Fibroblast of villous mesenchyme (primary cell): Measurements from ENCODE around the gene NUSAP1. TPM values are rescaled to one million over a fixed set of nuclear protein-coding genes. Genes with fewer than 3 reads are reported as not detected.
A peak's percentile ranks its signal among the peaks of the same experiment; 100 is the strongest.

Experiments
- DNase-seq: peaks from one replicate; pipeline ENCODE4 v3.0.0-alpha.2; 2010; ENCODE audit warnings: low read depth
- H3K4me3 ChIP-seq: 2 replicates; pipeline ENCODE4 v1.5.1; 2011; ENCODE audit warnings: low read depth, mild to moderate bottlenecking, low read length
- CTCF ChIP-seq: IDR thresholded peaks from 2 replicates; pipeline ENCODE4 v1.5.1; 2012; ENCODE audit warnings: low read depth, mild to moderate bottlenecking, low read length; ENCODE audit not compliant: insufficient read depth
- total RNA-seq: library from RNA; depleted of rRNA; stranded (reverse); fragments of >200 nt; gene quantifications from 2 replicates; pipeline ENCODE4 v1.2.3, GENCODE V29; 2012

The NUSAP1 gene
- total RNA-seq, 1 donor: 59.2 TPM

- no peak overlapping the region for H3K4me3 ChIP-seq
- DNase-seq: peak; percentile 69
- no peak for TF ChIP-seq CTCF
Measured at GRCh38 chr15:41429003-41429890, 96.6 kb downstream of the NUSAP1 start.

Other genes with a start within 250 kb of the NUSAP1 start
- gene INO80, start 216.6 kb upstream of the NUSAP1 start, total RNA-seq: 21.6 and 29.8 TPM in 2 replicates
- under 0.01 TPM in 1 of 2 replicates, not detected in the other for gene EXD1, start 102.1 kb upstream of the NUSAP1 start, total RNA-seq
- gene CHP1, start 101.6 kb upstream of the NUSAP1 start, total RNA-seq: 87.9 and 111 TPM in 2 replicates
- gene OIP5, start 290 bp upstream of the NUSAP1 start, total RNA-seq: 2.6 and 8.6 TPM in 2 replicates
- gene NDUFAF1, start 69.6 kb downstream of the NUSAP1 start, total RNA-seq: 27.4 and 28.5 TPM in 2 replicates
- 30.0 and 37.1 TPM in 2 replicates for gene RTF1, start 84.2 kb downstream of the NUSAP1 start, total RNA-seq
- 0.86 and 1.6 TPM in 2 replicates for gene ITPKA, start 161.0 kb downstream of the NUSAP1 start, total RNA-seq
- 0.86 and 1.6 TPM in 2 replicates for gene LTK, start 180.9 kb downstream of the NUSAP1 start, total RNA-seq
- 14.8 and 26.8 TPM in 2 replicates for gene RPAP1, start 211.4 kb downstream of the NUSAP1 start, total RNA-seq
- gene TYRO3, start 226.3 kb downstream of the NUSAP1 start, total RNA-seq: 13.8 and 14.5 TPM in 2 replicates